Measurements from ENCODE around the gene PPM1J. TPM values are rescaled to one million over a fixed set of nuclear protein-coding genes. Genes with fewer than 3 reads are reported as not detected.

Gene PPM1J
- total and polyA plus RNA-seq, 2 experiments from 2014 or later: 0.54 to 1.5 TPM

DNA sequence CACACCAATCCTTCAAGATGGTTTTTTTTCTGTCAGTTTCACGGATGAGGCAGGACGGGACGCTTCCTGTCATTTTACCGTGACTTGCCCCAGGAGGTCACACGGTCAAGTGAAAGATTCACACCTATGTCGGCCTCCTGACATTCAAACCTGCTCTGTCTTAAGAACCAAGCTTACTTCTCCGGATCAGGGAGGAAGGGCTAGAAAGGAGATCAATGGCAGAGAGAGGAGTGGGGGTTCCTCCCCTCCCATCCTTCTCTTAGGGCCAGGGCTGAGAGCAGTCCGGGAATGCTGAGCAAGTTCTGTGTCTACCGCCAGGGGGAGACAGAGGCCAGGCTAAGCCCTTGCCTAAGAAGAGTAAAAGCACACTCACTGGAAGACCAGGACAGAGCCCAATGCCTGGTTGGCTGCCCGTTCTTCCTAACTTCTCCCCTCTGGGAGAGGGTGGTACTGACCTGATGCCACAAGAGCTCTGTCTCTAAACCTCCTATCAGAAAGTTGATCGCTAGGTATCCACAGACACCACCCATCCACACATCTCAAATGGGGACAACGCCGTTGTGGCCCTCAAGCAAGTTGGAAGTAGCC is 1.1 kb upstream of the PPM1J start:
- peak; percentile 87 for DNase-seq
- peaks cover 3% of the 10 kb centered on the region for H3K4me1 ChIP-seq (ENCODE audit: insufficient read depth)
- H3K9ac ChIP-seq: peak overlapping the region; percentile 46
- peak overlapping the region; percentile 15; the same call in 1 of the 2 replicates for H3K27ac ChIP-seq
- H3K27me3 ChIP-seq (replicated peaks; ENCODE audit: insufficient read depth): no peaks in the 10 kb centered on the region
- H3K36me3 ChIP-seq (ENCODE audit: low read depth): no peaks in the 10 kb centered on the region
- peak overlapping the region; percentile 69 for H3K4me2 ChIP-seq (ENCODE audit: unreplicated experiment)
- H3F3A ChIP-seq (ENCODE audit: insufficient read depth): peaks cover 5% of the 10 kb centered on the region
- peak overlapping the region; percentile 91 for H2AFZ ChIP-seq
- H4K20me1 ChIP-seq (ENCODE audit: insufficient read depth): no peaks in the 10 kb centered on the region
- no peak for TF ChIP-seq EZH2 (IDR thresholded peaks at IDR 0.05; ENCODE audit: insufficient read depth, poor library complexity, severe bottlenecking)
- TF ChIP-seq EZH2phosphoT487 (IDR thresholded peaks at IDR 0.05; ENCODE audit: insufficient read depth, low read depth): no peak
- H3K9me2 ChIP-seq (ENCODE audit: insufficient read depth): no peaks in the 10 kb centered on the region
- peak overlapping the region; percentile 70 for H3K4me3 ChIP-seq
- 15 to 16% methylated on average over 13 of the region's 13 CpGs for WGBS, 2 experiments (ENCODE audit: low coverage in 1 of 2, low lambda C conversion rate in 2 of 2, missing lambda C conversion rate in 2 of 2)
- in situ Hi-C loops (cut with MboI): no loop called here
- no peaks in the 10 kb centered on the region for H3K79me2 ChIP-seq (ENCODE audit: insufficient read depth)
- no peaks in the 10 kb centered on the region for H3K9me3 ChIP-seq (ENCODE audit: low read depth)

DNA sequence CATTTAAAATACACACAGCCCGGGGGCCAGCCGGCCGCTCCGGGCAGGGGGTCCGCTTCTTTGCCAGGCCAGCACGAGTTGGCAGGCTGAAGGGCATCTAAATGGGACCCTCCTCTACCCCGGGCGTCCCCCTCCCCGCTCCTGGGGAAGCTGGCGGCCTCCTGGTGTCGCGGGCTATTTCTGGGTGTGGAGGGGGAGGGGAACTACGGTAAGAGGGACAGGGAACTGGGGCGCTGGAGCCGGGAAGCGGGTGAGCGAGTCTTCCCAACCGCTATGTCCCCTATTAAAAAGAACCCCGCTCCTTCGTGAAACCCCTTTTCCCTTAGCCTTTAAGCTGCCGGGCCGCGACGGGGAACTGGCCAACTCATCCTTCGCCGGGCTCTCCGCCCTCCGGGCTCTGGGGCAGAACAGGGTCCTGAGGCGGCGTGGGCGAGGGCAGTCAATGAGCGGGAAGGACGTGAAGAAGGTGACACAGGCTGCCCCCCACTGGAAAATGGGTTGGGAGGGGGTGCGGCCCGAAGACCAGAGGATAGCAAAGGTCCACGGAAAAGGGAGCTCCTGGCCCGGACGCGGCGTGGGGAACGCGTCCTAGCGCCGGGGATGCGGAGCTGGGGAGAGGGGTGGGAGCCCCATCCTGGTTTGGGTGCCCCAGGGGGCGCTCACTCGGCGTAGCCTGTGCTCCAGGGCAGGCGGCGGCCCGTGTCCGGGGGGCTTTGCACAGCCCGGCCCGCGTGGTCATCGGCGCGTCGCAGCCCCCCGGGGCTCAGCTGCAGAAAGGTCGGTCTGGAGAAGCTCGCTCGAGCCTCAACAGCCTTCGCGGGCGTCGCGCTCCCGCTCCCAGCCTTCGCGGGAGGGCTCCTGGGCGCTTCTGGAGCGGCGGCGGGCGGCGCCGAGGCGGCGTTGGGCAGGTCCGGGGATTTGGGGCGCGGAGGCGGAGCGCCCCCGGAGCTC is 544 bp downstream of the PPM1J start:
- Histone ChIP-seq H3K4me3 (peak overlapping the region; percentile 70), H3K27ac (no peak overlapping the region), H3F3A (ENCODE audit: insufficient read depth) (peaks cover 5% of the 10 kb centered on the region), H3K36me3 (ENCODE audit: low read depth) (no peaks in the 10 kb centered on the region), H3K9me3 (ENCODE audit: low read depth) (no peaks in the 10 kb centered on the region), H3K27me3 (replicated peaks; ENCODE audit: insufficient read depth) (no peaks in the 10 kb centered on the region), H3K79me2 (ENCODE audit: insufficient read depth) (no peaks in the 10 kb centered on the region), H3K4me2 (ENCODE audit: unreplicated experiment) (peak overlapping the region; percentile 69), H3K9ac (peak overlapping the region; percentile 9; the same call in 1 of the 2 replicates), H3K4me1 (ENCODE audit: insufficient read depth) (peaks cover 3% of the 10 kb centered on the region), H2AFZ (peak overlapping the region; percentile 74), H3K9me2 (ENCODE audit: insufficient read depth) (no peaks in the 10 kb centered on the region), H4K20me1 (ENCODE audit: insufficient read depth) (no peaks in the 10 kb centered on the region)
- TF ChIP-seq EZH2phosphoT487 (IDR thresholded peaks at IDR 0.05; ENCODE audit: insufficient read depth, low read depth) (no peak), EZH2 (IDR thresholded peaks at IDR 0.05; ENCODE audit: insufficient read depth, poor library complexity, severe bottlenecking) (no peak)
- 1 to 2% methylated on average over 59 to 75 of the region's 86 CpGs for WGBS, 2 experiments (ENCODE audit: low coverage in 1 of 2, low lambda C conversion rate in 2 of 2, missing lambda C conversion rate in 2 of 2)
- peak; percentile 60 for DNase-seq
- in situ Hi-C loops (cut with MboI): no loop called here

DNA sequence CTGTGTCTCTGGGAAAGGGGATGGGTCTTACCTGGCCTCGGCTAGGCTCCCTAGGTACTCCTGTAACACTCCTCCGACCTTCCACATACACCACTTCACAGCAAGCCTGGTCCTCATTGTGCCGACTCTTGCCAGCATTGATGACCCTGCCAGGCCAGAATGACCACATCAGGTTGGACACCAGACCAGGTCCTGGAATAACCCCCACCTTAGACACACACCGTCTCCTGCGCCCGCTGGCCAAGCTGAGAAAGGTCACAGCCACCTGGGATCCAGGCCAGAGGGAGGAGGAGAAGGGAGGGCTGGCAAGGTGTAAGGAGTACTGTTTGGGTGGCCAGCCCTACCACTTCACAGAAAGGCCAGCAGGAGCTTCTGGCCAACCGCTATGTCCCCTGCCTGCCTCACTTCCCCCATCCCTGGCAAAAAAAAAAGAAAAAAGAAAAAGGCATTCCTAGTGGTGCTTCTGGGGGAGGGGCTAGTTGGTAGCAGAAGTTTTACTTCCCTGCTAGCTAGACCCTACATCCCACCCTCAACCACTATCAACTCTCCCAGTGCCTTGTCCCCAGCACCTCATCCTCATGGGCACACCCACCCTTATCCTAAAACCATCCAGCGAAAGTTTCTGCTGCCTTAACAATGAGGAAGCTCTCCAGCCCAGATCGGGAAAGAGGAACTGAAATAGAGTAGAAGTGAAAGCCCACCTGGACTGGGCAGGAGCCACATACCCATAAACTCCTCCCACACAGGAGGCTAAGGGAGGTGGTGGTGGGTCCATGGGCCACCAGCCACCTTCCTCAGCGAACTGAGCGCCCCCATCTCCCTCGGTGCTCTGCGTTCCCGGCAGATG is 1.4 kb downstream of the PPM1J start:
- H3K27me3 ChIP-seq (replicated peaks; ENCODE audit: insufficient read depth): no peaks in the 10 kb centered on the region
- H3K9ac ChIP-seq: no peak overlapping the region
- in situ Hi-C loops (cut with MboI): no loop called here
- peak overlapping the region; percentile 69 for H3K4me2 ChIP-seq (ENCODE audit: unreplicated experiment)
- H2AFZ ChIP-seq: peak overlapping the region; percentile 74; the same call in 1 of the 2 replicates
- DNase-seq: no peak
- H4K20me1 ChIP-seq (ENCODE audit: insufficient read depth): no peaks in the 10 kb centered on the region
- peaks cover 3% of the 10 kb centered on the region for H3K4me1 ChIP-seq (ENCODE audit: insufficient read depth)
- H3F3A ChIP-seq (ENCODE audit: insufficient read depth): peaks cover 5% of the 10 kb centered on the region
- no peak overlapping the region for H3K27ac ChIP-seq
- H3K36me3 ChIP-seq (ENCODE audit: low read depth): no peaks in the 10 kb centered on the region
- TF ChIP-seq EZH2 (IDR thresholded peaks at IDR 0.05; ENCODE audit: insufficient read depth, poor library complexity, severe bottlenecking) (no peak), EZH2phosphoT487 (IDR thresholded peaks at IDR 0.05; ENCODE audit: insufficient read depth, low read depth) (no peak)
- WGBS, 2 experiments (ENCODE audit: low coverage in 1 of 2, low lambda C conversion rate in 2 of 2, missing lambda C conversion rate in 2 of 2): 65 to 67% methylated on average over 14 of the region's 14 CpGs
- peak overlapping the region; percentile 70 for H3K4me3 ChIP-seq
- H3K9me3 ChIP-seq (ENCODE audit: low read depth): no peaks in the 10 kb centered on the region
- H3K79me2 ChIP-seq (ENCODE audit: insufficient read depth): no peaks in the 10 kb centered on the region
- no peaks in the 10 kb centered on the region for H3K9me2 ChIP-seq (ENCODE audit: insufficient read depth)

DNA sequence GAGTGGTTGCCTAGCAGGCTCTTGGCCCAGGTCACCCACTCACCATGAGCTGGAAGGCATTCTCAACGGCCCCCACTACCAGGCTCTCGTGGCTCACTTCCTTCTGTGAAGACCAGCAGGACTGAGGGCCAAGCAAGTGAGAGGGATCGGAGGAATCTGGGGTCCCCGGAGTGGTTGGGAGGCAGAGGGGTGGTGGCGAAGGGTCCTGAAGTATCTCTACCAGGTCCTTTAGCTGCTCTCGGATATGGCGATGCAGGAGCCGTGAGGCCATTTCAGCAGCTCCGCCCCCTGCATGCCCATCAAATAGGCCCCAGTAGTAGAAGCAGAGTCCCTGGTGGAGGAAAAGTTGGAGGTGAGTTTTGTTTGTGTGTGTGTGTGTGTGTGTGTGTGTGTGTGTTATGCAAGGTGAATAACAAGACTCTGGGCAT is 2.4 kb downstream of the PPM1J start:
- H3K27me3 ChIP-seq (replicated peaks; ENCODE audit: insufficient read depth): no peaks in the 10 kb centered on the region
- H3K9me3 ChIP-seq (ENCODE audit: low read depth): no peaks in the 10 kb centered on the region
- in situ Hi-C loops (cut with MboI): no loop called here
- H2AFZ ChIP-seq: no peak overlapping the region
- H3K79me2 ChIP-seq (ENCODE audit: insufficient read depth): no peaks in the 10 kb centered on the region
- no peak overlapping the region for H3K9ac ChIP-seq
- H3K4me1 ChIP-seq (ENCODE audit: insufficient read depth): peaks cover 7% of the 10 kb centered on the region
- H3F3A ChIP-seq (ENCODE audit: insufficient read depth): peaks cover 11% of the 10 kb centered on the region
- no peak overlapping the region for H3K4me3 ChIP-seq
- H3K27ac ChIP-seq: no peak overlapping the region
- H4K20me1 ChIP-seq (ENCODE audit: insufficient read depth): no peaks in the 10 kb centered on the region
- no peaks in the 10 kb centered on the region for H3K36me3 ChIP-seq (ENCODE audit: low read depth)
- H3K4me2 ChIP-seq (ENCODE audit: unreplicated experiment): no peak overlapping the region
- no peaks in the 10 kb centered on the region for H3K9me2 ChIP-seq (ENCODE audit: insufficient read depth)
- WGBS, 2 experiments (ENCODE audit: low coverage in 1 of 2, low lambda C conversion rate in 2 of 2, missing lambda C conversion rate in 2 of 2): 85% methylated on average over 9 of the region's 9 CpGs
- no peak for DNase-seq
- TF ChIP-seq EZH2phosphoT487 (IDR thresholded peaks at IDR 0.05; ENCODE audit: insufficient read depth, low read depth) (no peak), EZH2 (IDR thresholded peaks at IDR 0.05; ENCODE audit: insufficient read depth, poor library complexity, severe bottlenecking) (no peak)
